ENCODE measurements around the gene TMTC1.

Gene TMTC1

GRCh38 chr12:29714966-29715365 lies 68.8 kb downstream of the TMTC1 start:
- Mint-ChIP-seq H3K27ac (no peak overlapping the region), H3K27me3 (no peaks in the 10 kb centered on the region), H3K4me1 (no peaks in the 10 kb centered on the region), H3K9me3 (no peaks in the 10 kb centered on the region), H3K4me3 (no peak overlapping the region), H3K36me3 (no peaks in the 10 kb centered on the region)
- no peak for ATAC-seq

DNA sequence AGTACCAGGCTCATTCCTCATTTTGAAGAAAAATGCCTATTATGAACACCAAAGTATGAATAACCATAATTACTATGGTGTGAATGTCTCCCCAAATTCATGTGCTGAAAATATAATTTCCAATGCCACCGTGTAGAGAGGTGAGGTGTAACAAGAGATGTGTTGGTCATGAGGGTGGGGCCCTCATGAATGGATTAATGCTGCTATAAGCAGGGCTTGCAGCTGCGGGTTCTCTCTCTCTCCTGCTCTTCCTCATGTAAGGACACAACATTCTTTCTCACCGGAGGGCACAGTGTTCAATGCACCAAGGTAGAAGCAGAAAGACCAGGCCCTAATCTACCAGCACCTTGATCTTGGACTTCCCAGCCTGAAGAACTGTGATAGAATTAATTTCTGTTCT lies 70.0 kb downstream of the TMTC1 start:
- Mint-ChIP-seq H3K27ac (no peak overlapping the region), H3K36me3 (no peaks in the 10 kb centered on the region), H3K4me1 (no peaks in the 10 kb centered on the region), H3K9me3 (no peaks in the 10 kb centered on the region), H3K27me3 (no peaks in the 10 kb centered on the region), H3K4me3 (no peak overlapping the region)
- ATAC-seq = no peak

DNA sequence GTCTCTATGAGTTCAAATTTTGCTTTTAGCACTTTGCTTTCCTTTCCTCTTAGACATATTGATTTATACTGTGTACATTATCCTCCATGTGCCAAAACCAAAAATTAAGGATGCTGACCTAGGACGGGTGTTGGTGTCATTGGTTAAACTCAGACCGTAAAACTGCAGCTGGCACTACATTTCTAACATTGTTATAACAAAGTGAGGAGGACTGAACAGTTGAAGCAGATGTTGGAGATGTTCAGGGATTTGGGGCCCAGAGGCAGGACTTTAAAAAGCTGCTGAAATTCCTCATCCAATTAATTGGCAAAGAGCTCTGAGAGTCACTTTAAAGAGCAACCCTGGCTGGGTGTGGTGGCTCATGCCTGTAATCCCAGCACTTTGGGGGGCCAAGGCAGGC lies 72.4 kb downstream of the TMTC1 start:
- no peaks in the 10 kb centered on the region for H3K9me3 Mint-ChIP-seq
- no peaks in the 10 kb centered on the region for H3K27me3 Mint-ChIP-seq
- no peak for ATAC-seq
- no peaks in the 10 kb centered on the region for H3K36me3 Mint-ChIP-seq
- no peak overlapping the region for H3K27ac Mint-ChIP-seq
- H3K4me1 Mint-ChIP-seq = no peaks in the 10 kb centered on the region
- no peak overlapping the region for H3K4me3 Mint-ChIP-seq

- Mint-ChIP-seq H3K4me3 (no peak overlapping the region), H3K9me3 (no peaks in the 10 kb centered on the region), H3K27me3 (no peaks in the 10 kb centered on the region), H3K27ac (no peak overlapping the region), H3K36me3 (no peaks in the 10 kb centered on the region), H3K4me1 (no peaks in the 10 kb centered on the region)
- no peak for ATAC-seq
Measured at GRCh38 chr12:29710104-29710503, 73.6 kb downstream of the TMTC1 start.

DNA sequence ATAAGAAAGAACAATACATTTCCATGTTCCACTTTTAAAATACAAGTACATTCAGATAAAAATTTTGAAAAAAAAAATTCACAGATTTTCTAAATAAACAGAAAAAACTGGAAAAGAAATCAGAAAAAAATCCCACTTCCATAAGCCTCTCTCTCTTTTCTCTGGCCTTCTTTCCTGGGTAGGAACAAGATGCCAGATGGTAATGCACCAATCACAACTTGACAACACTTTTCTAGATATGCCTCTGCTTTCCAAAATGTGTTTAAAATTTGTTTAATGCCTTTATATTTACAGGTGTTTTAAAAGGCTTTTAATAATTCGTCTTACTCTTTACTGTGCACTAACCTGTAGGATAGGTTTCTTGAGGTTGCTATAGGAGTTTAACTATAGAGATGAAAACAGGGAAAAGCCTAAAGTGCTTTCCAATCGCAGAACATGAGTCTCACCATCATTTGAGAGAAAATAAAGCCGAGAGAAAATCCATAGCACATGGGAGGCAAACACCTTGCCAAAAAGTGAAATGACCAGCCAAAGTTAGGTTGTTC lies 74.2 kb downstream of the TMTC1 start:
- Mint-ChIP-seq H3K4me1 (no peaks in the 10 kb centered on the region), H3K27ac (no peak overlapping the region), H3K27me3 (no peaks in the 10 kb centered on the region), H3K9me3 (no peaks in the 10 kb centered on the region), H3K36me3 (no peaks in the 10 kb centered on the region), H3K4me3 (no peak overlapping the region)
- no peak for ATAC-seq

GRCh38 chr12:29709054-29709453 lies 74.7 kb downstream of the TMTC1 start:
- Mint-ChIP-seq H3K27me3 (no peaks in the 10 kb centered on the region), H3K36me3 (no peaks in the 10 kb centered on the region), H3K27ac (no peak overlapping the region), H3K4me3 (no peak overlapping the region), H3K9me3 (no peaks in the 10 kb centered on the region), H3K4me1 (no peaks in the 10 kb centered on the region)
- no peak for ATAC-seq

- no peak overlapping the region for H3K27ac Mint-ChIP-seq
- H3K4me3 Mint-ChIP-seq = no peak overlapping the region
- no peak for ATAC-seq
- H3K27me3 Mint-ChIP-seq = no peaks in the 10 kb centered on the region
- H3K9me3 Mint-ChIP-seq = no peaks in the 10 kb centered on the region
- H3K4me1 Mint-ChIP-seq = no peaks in the 10 kb centered on the region
- H3K36me3 Mint-ChIP-seq = no peaks in the 10 kb centered on the region
Measured at GRCh38 chr12:29707846-29708245, 75.9 kb downstream of the TMTC1 start.

- no peak for ATAC-seq
- H3K4me3 Mint-ChIP-seq = no peak overlapping the region
- no peaks in the 10 kb centered on the region for H3K36me3 Mint-ChIP-seq
- no peaks in the 10 kb centered on the region for H3K27me3 Mint-ChIP-seq
- H3K4me1 Mint-ChIP-seq = no peaks in the 10 kb centered on the region
- no peaks in the 10 kb centered on the region for H3K9me3 Mint-ChIP-seq
- no peak overlapping the region for H3K27ac Mint-ChIP-seq
Measured at GRCh38 chr12:29706311-29706710, 77.4 kb downstream of the TMTC1 start.

DNA sequence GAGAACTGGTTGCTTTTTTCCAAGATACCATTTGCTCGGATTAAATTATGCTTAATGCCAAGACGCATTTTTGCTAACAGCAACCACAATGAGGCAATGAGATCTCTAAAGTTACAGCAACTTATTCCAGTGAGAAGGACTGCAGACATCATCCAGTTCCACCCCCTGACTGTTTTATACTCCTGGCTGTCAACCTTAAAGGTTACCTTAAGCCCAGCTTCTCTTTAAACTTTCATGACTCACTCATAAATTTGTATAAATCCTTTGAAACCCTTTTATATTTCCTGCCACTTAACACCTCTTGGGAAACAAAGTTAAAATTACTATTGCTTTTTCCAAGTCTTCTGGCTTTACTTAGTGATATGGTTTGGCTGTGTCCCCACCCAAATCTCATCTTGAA lies 80.2 kb downstream of the TMTC1 start:
- no peaks in the 10 kb centered on the region for H3K4me1 Mint-ChIP-seq
- H3K9me3 Mint-ChIP-seq = no peaks in the 10 kb centered on the region
- no peak for ATAC-seq
- no peaks in the 10 kb centered on the region for H3K36me3 Mint-ChIP-seq
- H3K27ac Mint-ChIP-seq = no peak overlapping the region
- no peak overlapping the region for H3K4me3 Mint-ChIP-seq
- H3K27me3 Mint-ChIP-seq = no peaks in the 10 kb centered on the region

DNA sequence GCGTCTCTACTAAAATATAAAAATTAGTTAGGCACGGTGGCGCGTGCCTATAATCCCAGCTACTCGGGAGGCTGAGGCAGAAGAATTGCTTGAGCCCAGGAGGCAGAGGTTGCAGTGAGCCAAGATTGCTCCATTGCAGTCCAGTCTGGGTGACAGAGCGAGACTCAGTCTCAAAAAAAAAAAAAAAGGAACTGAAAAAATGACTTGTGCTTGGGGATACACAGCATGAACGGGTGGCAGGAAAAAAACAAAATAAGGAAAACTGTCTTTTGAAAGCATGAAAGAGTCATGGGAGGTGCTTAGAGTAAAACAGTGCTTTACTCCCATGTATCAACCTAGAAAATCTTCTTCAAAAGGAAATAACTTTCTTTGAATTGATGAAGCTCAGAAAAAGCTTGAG lies 80.8 kb downstream of the TMTC1 start:
- no peak overlapping the region for H3K27ac Mint-ChIP-seq
- H3K4me1 Mint-ChIP-seq = no peaks in the 10 kb centered on the region
- no peaks in the 10 kb centered on the region for H3K36me3 Mint-ChIP-seq
- no peak for ATAC-seq
- H3K4me3 Mint-ChIP-seq = no peak overlapping the region
- no peaks in the 10 kb centered on the region for H3K27me3 Mint-ChIP-seq
- H3K9me3 Mint-ChIP-seq = no peaks in the 10 kb centered on the region

GRCh38 chr12:29702222-29702621 lies 81.5 kb downstream of the TMTC1 start:
- Mint-ChIP-seq H3K4me3 (no peak overlapping the region), H3K27ac (no peak overlapping the region), H3K9me3 (no peaks in the 10 kb centered on the region), H3K4me1 (no peaks in the 10 kb centered on the region), H3K36me3 (no peaks in the 10 kb centered on the region), H3K27me3 (no peaks in the 10 kb centered on the region)
- ATAC-seq = no peak

GRCh38 chr12:29700761-29701481 lies 82.8 kb downstream of the TMTC1 start:
- H3K9me3 Mint-ChIP-seq = no peaks in the 10 kb centered on the region
- no peak overlapping the region for H3K27ac Mint-ChIP-seq
- H3K4me1 Mint-ChIP-seq = no peaks in the 10 kb centered on the region
- H3K36me3 Mint-ChIP-seq = no peaks in the 10 kb centered on the region
- no peaks in the 10 kb centered on the region for H3K27me3 Mint-ChIP-seq
- no peak overlapping the region for H3K4me3 Mint-ChIP-seq
- ATAC-seq = no peak

DNA sequence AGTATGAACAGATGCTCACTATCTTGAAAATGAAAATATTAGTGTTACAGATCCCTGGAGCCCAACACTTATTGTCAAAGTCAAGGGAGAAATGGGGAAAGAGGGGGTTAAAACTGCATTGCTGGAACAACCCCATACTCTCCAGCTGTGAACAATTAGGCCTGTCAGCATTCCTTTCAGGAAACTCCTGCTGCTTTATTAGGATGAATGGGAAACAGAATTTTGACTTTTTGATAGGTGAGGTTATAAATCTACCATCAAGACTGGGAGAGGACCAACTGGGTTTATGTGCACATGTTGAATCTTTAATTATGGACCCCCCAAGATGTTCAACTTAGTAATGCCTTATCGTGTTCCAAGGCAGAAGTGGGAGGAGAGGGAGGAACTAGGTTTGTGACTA lies 85.0 kb downstream of the TMTC1 start:
- Mint-ChIP-seq H3K4me1 (no peaks in the 10 kb centered on the region), H3K27me3 (no peaks in the 10 kb centered on the region), H3K36me3 (no peaks in the 10 kb centered on the region), H3K9me3 (peaks cover 3% of the 10 kb centered on the region), H3K4me3 (no peak overlapping the region), H3K27ac (no peak overlapping the region)
- ATAC-seq = no peak

- Mint-ChIP-seq H3K27ac (no peak overlapping the region), H3K4me1 (no peaks in the 10 kb centered on the region), H3K4me3 (no peak overlapping the region), H3K36me3 (no peaks in the 10 kb centered on the region), H3K9me3 (peaks cover 3% of the 10 kb centered on the region), H3K27me3 (no peaks in the 10 kb centered on the region)
- no peak for ATAC-seq
Measured at GRCh38 chr12:29695800-29696199, 87.9 kb downstream of the TMTC1 start.

- H3K9me3 Mint-ChIP-seq = peaks cover 3% of the 10 kb centered on the region
- no peak overlapping the region for H3K27ac Mint-ChIP-seq
- no peaks in the 10 kb centered on the region for H3K36me3 Mint-ChIP-seq
- no peaks in the 10 kb centered on the region for H3K27me3 Mint-ChIP-seq
- H3K4me1 Mint-ChIP-seq = no peaks in the 10 kb centered on the region
- no peak for ATAC-seq
- no peak overlapping the region for H3K4me3 Mint-ChIP-seq
Measured at GRCh38 chr12:29695026-29695425, 88.7 kb downstream of the TMTC1 start.

- no peaks in the 10 kb centered on the region for H3K27me3 Mint-ChIP-seq
- H3K4me1 Mint-ChIP-seq = no peaks in the 10 kb centered on the region
- no peak for ATAC-seq
- H3K27ac Mint-ChIP-seq = no peak overlapping the region
- no peaks in the 10 kb centered on the region for H3K36me3 Mint-ChIP-seq
- H3K9me3 Mint-ChIP-seq = peaks cover 6% of the 10 kb centered on the region
- H3K4me3 Mint-ChIP-seq = no peak overlapping the region
Measured at GRCh38 chr12:29694002-29694401, 89.7 kb downstream of the TMTC1 start.

Measured in stimulated activated memory B cell treated with anti-CD40 and anti-IgM and Interleukin-4, amounts not matched to agents 10 μg/mL and 1 μg/mL and 100 μg/mL, for 72 hours (primary cell).